OCI-LY1 (cell line): ENCODE results near the gene NCKAP5L.

Source experiments
- CTCF ChIP-seq: fragments of 200-600 bp; sonication (generic), shearing (Covaris generic); IDR thresholded peaks from 2 replicates; pipeline ENCODE4 v1.5.1; 2017; ENCODE audit warnings: mild to moderate bottlenecking, antibody characterized with exemption, low read length, moderate library complexity, mixed read lengths
- EZH2 ChIP-seq: fragments of 200-600 bp; sonication (generic), shearing (Covaris generic); IDR thresholded peaks from 2 replicates; pipeline ENCODE4 v1.8.0; 2017; ENCODE audit warnings: borderline replicate concordance, mixed run types, mild to moderate bottlenecking, antibody characterized with exemption, low read length, moderate library complexity, mixed read lengths

- TF ChIP-seq CTCF (no peak), EZH2 (no peak)
These were observed 51.4 kb downstream of the NCKAP5L start for GRCh38 chr12:49776858-49777257.
